Lower leg skin (tissue), 4 donors: ENCODE results near the gene CREB3L1. TPM values are rescaled to one million over a fixed set of nuclear protein-coding genes. Genes with fewer than 3 reads are reported as not detected.

Experiments used
- DNase-seq, 2 donors: peaks; one replicate each; pipeline ENCODE4 v3.0.0-alpha.2; 2019; ENCODE audit warnings: low spot score in 2 of 2
- H3K4me3 ChIP-seq: fragments of 200-600 bp; sonication (generic); 2 replicates; pipeline ENCODE4 v1.5.1; 2017; ENCODE audit warnings: mild to moderate bottlenecking, low read depth; ENCODE audit not compliant: poor library complexity, severe bottlenecking
- CTCF ChIP-seq, 3 donors: fragments of 450-650 bp; IDR thresholded peaks; one replicate each; pipeline ENCODE4 v1.5.1; 2016; ENCODE audit warnings: antibody characterized with exemption in 3 of 3, mild to moderate bottlenecking in 3 of 3, moderate library complexity in 2 of 3
- POLR2A ChIP-seq, 2 donors: fragments of 450-650 bp; IDR thresholded peaks; one replicate each; pipeline ENCODE4 v1.6.1; 2016 to 2017; ENCODE audit warnings: antibody characterized with exemption in 2 of 2, mild to moderate bottlenecking in 1 of 2, moderate library complexity in 1 of 2
- WGBS, 2 donors: methylation state at CpG; one replicate each; pipeline ENCODE4 v1.1.5; 2018; 5-methylcytosine and 5-hydroxymethylcytosine counted together
- intact Hi-C: fragments of 100-400 bp; cut with DNase I; formaldehyde crosslinking; loops from one replicate; pipeline ENCODE4 v1.15.0; 2023; ENCODE audit warnings: low total_unique reads
- total RNA-seq, 4 donors: library from RNA; depleted of rRNA; stranded (reverse); fragments of >200 nt; gene quantifications; one replicate each; pipeline ENCODE4 v1.1.0, GENCODE V29; 2016

Gene CREB3L1
- total RNA-seq, 4 donors from 2014 or later: 0.15 to 2.3 (median 0.54) TPM

- 92 to 94% methylated on average over 2 of the region's 2 CpGs for WGBS, 2 donors
- TF ChIP-seq POLR2A (IDR thresholded peaks at IDR 0.05): no peak
- TF ChIP-seq CTCF (IDR thresholded peaks at IDR 0.05): no peak
- H3K4me3 ChIP-seq: no peak overlapping the region
- intact Hi-C loops: no loop called here
- no peak for DNase-seq
Measured at GRCh38 chr11:46250745-46251052, 26.8 kb upstream of the CREB3L1 start.

- intact Hi-C loops: no loop called here
- 77 to 94% methylated on average over 5 to 6 of the region's 6 CpGs for WGBS, 2 donors
- DNase-seq: no peak
- no peak overlapping the region for H3K4me3 ChIP-seq
- TF ChIP-seq POLR2A (IDR thresholded peaks at IDR 0.05) (no peak), CTCF (IDR thresholded peaks at IDR 0.05) (no peak)
Measured at GRCh38 chr11:46251954-46252353, 25.5 kb upstream of the CREB3L1 start.

- DNase-seq: peak in 1 of 2 donors; percentile 29
- TF ChIP-seq POLR2A (IDR thresholded peaks at IDR 0.05) (no peak), CTCF (IDR thresholded peaks at IDR 0.05) (no peak)
- intact Hi-C loops: no loop called here
- 86 to 90% methylated on average over 10 of the region's 10 CpGs for WGBS, 2 donors
- H3K4me3 ChIP-seq: no peak overlapping the region
Measured at GRCh38 chr11:46252373-46252914, 25.0 kb upstream of the CREB3L1 start.

GRCh38 chr11:46253258-46254132 lies 24.0 kb upstream of the CREB3L1 start:
- intact Hi-C loops: no loop called here
- 88 to 91% methylated on average over 13 of the region's 13 CpGs for WGBS, 2 donors
- no peak for DNase-seq
- no peak overlapping the region for H3K4me3 ChIP-seq
- no peak for TF ChIP-seq CTCF (IDR thresholded peaks at IDR 0.05)
- no peak for TF ChIP-seq POLR2A (IDR thresholded peaks at IDR 0.05)

- intact Hi-C loops: no loop called here
- H3K4me3 ChIP-seq: no peak overlapping the region
- DNase-seq: no peak
- TF ChIP-seq CTCF (IDR thresholded peaks at IDR 0.05) (no peak), POLR2A (IDR thresholded peaks at IDR 0.05) (no peak)
- WGBS, 2 donors: 91 to 92% methylated on average over 9 of the region's 9 CpGs
Measured at GRCh38 chr11:46254133-46254491, 23.4 kb upstream of the CREB3L1 start.
